Measurements from ENCODE around the gene KRTAP5-3.
"Not testable (repeated sequence)": the region's sequence is repeated elsewhere in the genome, so short reads cannot be mapped to it uniquely, and the experiment has no call there.

GRCh38 chr11:1598406-1598805 is 9.9 kb downstream of the KRTAP5-3 start:
- TF ChIP-seq BHLHE40 (IDR thresholded peaks at IDR 0.05; ENCODE audit: low read depth, low read length); REST (IDR thresholded peaks at IDR 0.05): not testable (repeated sequence)

Data from A549 (cell line).